GM21825 (cell line): Measurements from ENCODE around the gene FYB1.

Experiments
- ATAC-seq: cut with Tn5 transposase; IDR thresholded peaks from one replicate; pipeline ENCODE4 v1.9.1; 2021; ENCODE audit warnings: mild to moderate bottlenecking, moderate library complexity; ENCODE audit not compliant: unreplicated experiment

The FYB1 gene

DNA sequence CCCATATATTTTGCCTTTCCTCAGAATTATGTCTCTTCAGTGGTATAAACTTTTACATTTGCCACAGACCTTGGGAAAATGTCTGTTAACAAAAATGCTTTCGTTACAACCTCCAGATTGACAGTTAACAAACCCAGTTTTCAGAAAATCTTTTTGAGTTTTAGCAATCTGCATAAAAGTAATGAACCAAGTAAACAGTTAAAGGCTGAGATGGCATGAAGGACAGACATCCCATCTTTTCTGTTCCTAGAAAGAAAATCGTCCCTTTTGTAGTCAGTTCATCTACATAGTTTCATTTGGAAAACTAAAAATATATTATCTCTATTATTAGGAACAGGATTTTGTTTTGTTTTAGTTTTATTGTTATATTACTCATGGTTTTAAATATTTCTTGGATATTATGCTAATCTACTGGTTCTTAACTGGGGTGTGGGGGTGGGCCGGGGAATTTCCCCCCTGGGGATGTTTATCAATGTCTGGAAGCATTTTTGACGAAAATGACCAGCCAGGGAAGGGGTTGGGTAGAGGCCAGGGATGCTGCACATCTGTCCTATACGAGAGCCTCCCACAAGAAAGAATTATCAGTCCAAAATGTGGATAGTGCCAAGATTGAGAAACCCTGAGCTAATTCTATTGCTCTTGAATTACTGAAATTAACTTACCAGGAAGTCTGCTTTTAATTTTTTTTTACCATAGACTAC lies 11.9 kb downstream of the FYB1 start:
- no peak for ATAC-seq

DNA sequence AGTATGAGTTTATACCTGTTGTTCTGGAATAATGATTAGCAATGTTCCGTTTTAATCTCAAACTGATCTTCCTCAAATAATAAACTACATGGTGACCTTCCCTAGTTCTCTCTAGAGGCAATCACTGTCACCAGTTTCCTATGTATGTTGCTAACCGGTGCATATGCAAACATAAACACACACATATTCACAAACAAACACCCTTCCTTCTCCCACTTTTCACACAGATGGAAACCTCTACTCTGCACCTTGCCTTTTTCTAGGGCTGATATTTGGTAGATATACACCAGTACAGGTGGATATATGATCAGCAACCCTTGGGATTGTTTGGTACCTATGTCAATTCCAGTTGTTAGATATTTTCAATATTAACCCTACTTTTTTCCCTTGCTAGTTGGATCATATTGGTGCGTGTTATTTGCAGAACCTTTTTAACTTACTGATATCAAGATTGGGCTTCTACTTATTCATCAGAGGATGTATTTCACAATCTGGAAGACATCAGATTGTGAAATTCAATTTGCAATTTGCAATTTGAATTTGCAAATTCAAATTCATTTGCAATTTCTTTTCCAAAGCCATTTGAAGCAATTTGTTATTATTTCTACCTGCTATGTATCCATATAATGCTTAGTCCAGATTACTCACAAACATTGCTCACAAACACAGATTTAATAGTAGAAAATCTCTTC lies 12.6 kb downstream of the FYB1 start:
- ATAC-seq, result no peak

DNA sequence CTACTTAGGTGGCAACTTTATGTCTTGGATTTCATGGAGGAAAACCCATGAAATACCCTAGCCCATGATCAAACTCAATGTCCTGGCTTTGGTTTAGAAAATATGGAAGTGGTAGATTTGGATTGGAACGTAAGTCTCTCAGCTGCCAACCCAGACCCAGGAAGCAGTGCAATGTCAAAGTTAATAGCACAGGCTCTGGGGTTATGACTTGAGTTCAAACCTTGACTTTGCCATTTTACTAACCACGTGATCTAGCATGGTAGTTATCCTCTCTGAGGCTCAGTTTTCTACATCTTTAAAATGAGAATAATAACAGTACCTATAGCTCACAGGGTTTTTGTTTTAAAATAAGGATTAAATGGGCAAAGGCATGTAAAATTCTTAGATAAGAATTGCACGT lies 13.8 kb downstream of the FYB1 start:
- ATAC-seq, result no peak

- no peak for ATAC-seq
Measured at GRCh38 chr5:39203951-39204350, 15.4 kb downstream of the FYB1 start.

DNA sequence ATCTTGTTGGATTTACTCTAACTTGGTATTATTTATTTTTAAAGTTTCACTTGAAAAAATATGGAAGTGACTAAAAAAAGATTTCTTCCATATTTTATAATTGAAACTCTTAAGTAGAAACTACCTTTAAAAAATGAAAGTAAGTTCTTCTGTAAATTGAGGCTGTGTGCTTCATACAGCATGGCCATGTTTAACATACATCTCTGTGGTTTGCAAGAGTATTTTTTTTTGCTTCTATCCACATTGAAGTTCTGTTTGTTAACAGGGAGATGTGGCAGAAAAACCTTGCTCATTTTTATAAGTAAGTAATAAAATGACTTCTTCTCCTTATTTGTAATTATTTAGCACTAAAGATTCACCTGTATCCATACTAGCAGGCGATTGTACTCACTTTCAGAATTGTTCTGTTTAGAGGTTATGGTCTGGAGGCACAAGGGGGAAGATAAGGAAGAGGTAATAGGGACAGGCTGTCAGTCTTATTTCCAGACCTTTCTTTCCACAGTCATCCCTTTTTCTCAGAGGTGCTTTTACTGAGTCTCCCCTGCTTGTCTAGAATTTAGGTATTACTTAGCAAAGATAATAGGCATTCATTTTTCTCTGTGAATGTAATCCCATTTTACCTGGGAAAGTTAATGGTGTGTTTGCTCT lies 16.0 kb downstream of the FYB1 start:
- ATAC-seq, result no peak

DNA sequence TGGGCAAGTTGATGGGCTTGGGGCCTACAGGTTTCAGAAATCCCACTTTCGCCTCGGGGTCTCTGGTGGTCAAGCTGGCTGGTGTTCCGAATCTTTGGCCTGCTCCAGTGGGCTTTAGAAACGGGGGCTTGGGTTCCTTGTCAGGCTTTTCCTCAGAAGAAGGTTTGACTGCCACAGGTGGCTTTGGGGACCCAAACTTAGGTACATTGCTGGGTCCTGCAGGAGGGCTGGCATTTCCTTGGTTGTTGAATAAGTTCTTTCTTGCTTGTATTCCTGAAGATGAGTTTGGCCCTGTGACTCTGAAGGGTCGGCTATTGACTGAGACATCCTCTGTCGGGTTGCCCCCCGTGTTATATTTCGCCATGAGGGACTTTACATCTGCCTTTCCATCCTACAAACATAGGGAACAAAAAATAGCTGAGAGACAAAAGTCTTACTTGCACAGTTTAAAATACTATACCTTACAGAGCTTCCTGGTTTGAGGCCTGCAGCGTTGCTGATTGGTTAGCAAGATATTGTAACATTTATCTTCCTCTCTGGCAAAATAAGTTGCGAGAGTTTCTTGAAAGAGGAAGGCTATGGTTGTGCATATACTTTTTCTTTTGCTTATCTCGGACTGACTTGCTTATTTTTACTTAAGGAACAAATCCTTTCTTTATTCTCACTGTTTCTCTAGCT lies 16.6 kb downstream of the FYB1 start:
- ATAC-seq, result no peak

- no peak for ATAC-seq
Measured at GRCh38 chr5:39201781-39202596, 17.4 kb downstream of the FYB1 start.

DNA sequence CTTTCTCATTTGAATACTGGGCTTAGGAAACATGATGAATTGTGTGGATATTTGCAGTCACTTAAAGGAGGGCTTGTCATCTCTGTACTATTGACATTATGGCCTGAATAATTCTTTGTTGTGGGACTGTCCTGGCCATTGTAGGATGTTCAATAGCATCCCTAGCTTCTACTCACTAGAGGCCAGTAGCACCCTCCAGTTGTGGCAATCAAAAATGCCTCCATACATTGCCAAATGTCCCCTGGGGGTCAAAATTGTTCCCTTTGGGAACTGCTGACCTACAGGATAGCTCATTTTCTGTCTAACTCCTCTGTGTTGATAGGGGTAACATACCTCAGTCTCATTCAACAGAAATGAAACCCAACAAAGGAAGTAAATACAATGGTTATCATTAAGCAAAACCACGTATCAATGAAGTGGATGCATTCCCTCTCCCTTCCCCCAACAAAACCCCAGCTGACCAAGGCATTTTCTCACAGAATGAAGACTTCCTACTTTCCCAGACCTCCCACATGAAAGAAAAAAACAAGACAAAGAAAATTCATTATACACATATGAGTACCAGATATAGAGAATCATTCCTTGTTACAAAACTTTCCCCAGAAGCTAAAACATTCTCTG lies 18.1 kb downstream of the FYB1 start:
- ATAC-seq, result no peak

GRCh38 chr5:39200081-39200480 lies 19.3 kb downstream of the FYB1 start:
- ATAC-seq, result no peak

DNA sequence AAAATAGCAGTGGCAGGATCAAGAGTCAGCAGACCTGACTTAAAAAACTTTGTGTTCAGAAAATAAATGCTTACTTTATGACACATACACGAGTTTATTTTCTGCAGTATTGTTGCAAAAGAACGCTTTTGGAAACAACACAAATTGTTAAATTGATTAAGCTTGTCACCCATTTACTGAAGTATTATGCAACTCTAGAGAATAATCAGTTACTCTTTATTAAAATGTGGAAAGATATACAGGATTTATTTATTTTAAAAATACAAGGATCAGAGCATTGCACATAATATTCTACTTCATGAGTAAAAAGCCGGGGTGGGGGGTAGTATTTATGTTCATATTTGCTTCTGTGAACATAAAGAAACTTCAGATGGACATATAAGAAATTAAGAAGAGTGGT lies 20.0 kb downstream of the FYB1 start:
- no peak for ATAC-seq

- ATAC-seq, result no peak
Measured at GRCh38 chr5:39198127-39198526, 21.2 kb downstream of the FYB1 start.

- no peak for ATAC-seq
Measured at GRCh38 chr5:39197556-39197955, 21.8 kb downstream of the FYB1 start.

- no peak for ATAC-seq
Measured at GRCh38 chr5:39195198-39195826, 24.1 kb downstream of the FYB1 start.

GRCh38 chr5:39194466-39195136 lies 24.8 kb downstream of the FYB1 start:
- no peak for ATAC-seq

- no peak for ATAC-seq
Measured at GRCh38 chr5:39193553-39194465, 25.6 kb downstream of the FYB1 start.

DNA sequence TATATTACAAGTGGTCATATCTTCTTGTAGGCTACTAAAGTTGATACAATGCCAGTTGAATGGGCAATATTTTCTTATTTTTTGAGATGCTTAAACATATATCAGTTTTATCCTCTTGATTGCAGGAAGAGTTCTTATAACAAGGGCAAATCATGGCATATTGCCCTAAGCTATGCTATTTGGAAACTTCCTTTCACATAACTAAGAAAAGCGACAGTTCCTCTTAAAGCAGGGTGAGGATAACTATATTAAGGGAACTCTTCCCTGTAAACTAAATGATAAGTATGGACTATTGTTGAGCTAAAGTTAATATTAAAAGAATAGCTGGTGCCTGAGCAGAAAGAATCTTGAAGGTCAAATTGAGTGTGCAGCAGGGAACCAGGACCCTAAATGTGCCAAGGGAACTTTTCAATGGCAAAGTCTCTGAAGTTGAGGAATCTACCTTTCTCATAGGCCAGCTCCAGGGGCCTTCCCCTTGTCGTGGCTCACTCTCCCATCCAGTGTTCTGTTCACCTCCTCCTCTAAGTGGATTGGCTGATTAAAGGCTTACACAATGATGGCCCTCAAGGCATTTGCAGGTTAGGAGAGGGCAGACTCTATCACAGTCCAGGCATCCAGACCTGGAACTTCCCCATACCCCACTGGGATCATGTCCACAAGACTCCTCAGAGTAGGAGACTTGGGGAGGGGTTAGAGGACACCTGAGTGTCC lies 26.8 kb downstream of the FYB1 start:
- no peak for ATAC-seq

GRCh38 chr5:39191216-39191615 lies 28.1 kb downstream of the FYB1 start:
- peak; percentile 59 for ATAC-seq
